Myocyte (in vitro differentiated cells): Measurements from ENCODE around the gene ATIC. TPM values are rescaled to one million over a fixed set of nuclear protein-coding genes. Genes with fewer than 3 reads are reported as not detected.
"Not testable (repeated sequence)": the region's sequence is repeated elsewhere in the genome, so short reads cannot be mapped to it uniquely, and the experiment has no call there.

Experiments used
- DNase-seq: peaks from one replicate; pipeline ENCODE4 v3.0.0-alpha.2; 2012; ENCODE audit warnings: low read depth
- polyA plus RNA-seq: library from polyadenylated mRNA; unstranded; fragments of >200 nt; gene quantifications from one replicate; pipeline ENCODE4 v1.2.1, GENCODE V29; 2012; ENCODE audit warnings: missing spikeins
- total RNA-seq: library from RNA; depleted of rRNA; stranded (reverse); fragments of >200 nt; gene quantifications from 2 replicates; pipeline ENCODE4 v1.2.3, GENCODE V29; 2014

ATIC gene
- total RNA-seq, result 11.9 and 13.7 TPM in 2 replicates
- 102 TPM for polyA plus RNA-seq

DNA sequence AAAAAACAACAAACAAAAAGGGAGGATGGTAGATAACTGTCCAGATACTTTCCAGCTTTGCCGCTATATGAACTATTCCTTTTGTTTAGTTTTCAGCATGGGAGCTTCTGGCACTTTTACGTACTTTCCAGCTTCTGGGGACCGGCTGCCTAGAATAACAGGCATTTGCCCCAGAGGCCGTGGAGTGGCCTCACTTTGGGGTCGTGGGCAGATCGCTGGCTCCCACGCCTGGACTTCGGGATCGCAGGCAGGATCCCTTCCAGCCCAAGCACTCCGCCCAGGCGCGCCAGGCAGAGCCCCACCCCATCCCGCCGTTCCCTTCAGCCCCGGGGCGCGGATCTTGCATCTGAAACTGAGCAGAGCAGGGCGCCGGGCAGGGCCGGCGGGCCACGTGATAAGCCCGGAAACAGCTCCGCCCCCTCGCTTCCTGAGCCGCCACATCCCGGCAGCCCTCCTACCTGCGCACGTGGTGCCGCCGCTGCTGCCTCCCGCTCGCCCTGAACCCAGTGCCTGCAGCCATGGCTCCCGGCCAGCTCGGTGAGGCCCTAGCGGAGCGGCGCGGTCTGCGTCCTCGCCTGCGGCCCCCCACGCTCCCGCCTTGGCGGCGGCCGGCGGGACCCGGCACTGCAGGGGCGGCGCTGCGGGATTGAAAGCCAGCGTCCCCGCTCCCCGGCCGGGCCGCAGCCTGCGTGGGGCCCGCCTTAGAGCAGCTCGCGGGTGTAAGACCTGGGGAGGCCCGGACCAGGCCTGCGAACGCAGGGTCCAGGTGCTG lies at the start of gene ATIC:
TSS of gene ATIC (plus strand) at position 435 of the 772 bp plus-strand sequence. CDS start at position 519, 84 bp downstream.
- peak; percentile 93 for DNase-seq

- no peak for DNase-seq
These were observed 49.6 kb upstream of the ATIC start for GRCh38 chr2:215262303-215262702.

- DNase-seq, result no peak
These were observed 49.0 kb upstream of the ATIC start for GRCh38 chr2:215262741-215263362.

DNA sequence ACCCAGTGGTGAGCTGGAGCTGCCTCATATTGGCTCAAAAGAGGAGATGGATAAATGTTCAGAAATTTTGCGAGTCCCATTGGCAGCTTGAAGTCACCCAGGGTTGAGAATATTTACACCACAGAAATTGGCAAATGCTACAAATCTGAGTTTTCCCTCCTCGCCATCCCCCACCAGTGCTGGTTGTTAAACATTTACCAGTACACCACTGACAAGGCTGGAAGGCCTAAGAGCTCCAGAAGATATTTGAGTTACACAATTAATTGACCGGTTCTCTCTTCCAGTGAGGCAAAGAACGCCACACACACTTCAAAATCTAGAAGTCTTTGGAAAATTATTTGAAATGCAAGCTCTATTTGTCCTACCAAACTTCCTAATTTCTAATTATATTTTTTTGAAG lies 47.5 kb upstream of the ATIC start:
- DNase-seq, result no peak

- peak; percentile 90 for DNase-seq
These were observed 42.3 kb upstream of the ATIC start for GRCh38 chr2:215269397-215270117.

GRCh38 chr2:215270118-215270451 lies 41.8 kb upstream of the ATIC start:
- DNase-seq, result no peak

- no peak for DNase-seq
These were observed 40.4 kb upstream of the ATIC start for GRCh38 chr2:215271446-215271845.

- DNase-seq, result no peak
These were observed 38.9 kb upstream of the ATIC start for GRCh38 chr2:215272918-215273317.

DNA sequence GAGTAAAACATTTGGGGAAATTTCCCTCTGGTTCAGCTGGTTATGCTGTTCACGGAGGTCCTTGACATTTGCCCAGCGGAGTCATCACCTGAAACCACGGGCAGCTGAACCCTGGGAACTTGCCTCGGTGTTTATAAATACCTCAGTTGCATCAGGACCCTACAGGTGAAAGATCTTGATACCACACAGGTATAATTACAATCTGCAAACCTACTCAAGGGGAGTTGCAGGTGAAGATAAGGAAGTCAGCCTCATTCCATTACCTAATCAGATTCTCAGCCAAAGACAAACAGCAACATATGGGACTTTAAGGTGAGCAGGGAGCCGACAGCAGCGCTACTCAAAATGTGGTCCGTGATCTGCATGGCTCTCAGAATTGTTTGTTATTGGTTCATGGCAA lies 37.0 kb upstream of the ATIC start:
- DNase-seq, result no peak

DNA sequence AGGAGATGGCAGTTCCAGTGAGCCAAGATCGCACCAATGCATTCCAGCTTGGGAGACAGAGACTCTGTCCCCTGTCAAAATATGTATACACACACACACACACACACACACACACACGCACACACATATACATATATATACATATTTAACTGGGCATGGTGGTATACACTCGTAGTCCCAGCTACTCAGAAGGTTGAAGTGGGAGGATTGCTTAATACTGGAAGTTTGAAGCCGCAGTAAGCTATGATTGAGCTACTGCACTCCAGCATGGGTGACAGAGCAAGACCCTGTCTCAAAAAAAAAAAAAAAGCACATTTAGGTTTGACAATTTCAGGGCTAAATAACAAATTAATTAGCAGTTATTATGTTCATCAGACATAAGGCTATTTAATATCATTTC lies 36.0 kb upstream of the ATIC start:
- no peak for DNase-seq

DNA sequence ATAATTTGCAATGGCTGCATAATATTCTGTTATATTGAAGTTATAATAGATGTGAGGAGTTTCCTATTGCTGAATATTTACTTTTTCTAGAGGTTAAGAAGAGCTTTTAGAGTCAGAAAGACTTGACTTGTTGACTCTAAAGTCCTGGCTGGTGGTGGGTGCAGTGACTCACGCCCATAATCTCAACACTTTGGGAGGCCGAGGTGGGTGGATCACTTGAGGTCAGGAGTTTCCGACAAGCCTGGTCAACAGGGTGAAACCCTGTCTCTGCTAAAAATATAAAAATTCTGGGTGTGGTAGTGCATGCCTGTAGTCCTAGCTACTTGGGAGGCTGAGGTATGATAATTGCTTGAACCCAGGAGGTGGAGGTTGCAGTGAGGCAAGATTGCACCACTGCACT lies 33.9 kb upstream of the ATIC start:
- DNase-seq, result peak; percentile 49

GRCh38 chr2:215280326-215280725 lies 31.5 kb upstream of the ATIC start:
- DNase-seq, result peak; percentile 29

DNA sequence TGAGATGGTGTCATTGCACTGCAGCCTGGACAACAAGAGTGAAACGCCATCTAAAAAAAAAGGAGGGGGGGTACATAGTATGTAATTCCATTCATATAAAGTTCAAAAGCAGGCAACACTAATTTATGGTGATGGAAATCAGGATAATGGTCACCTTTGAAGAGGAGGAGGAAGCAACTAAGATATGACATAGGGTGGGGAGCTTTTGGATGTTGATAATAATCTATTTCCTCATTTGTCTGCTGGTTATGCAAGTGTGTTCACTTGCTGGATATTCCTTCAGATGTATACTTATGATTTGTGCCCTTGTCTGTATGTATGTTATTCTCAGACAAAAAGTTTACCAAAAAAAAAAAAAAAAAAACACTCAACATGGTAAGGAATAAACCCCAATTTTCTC lies 28.6 kb upstream of the ATIC start:
- no peak for DNase-seq

DNA sequence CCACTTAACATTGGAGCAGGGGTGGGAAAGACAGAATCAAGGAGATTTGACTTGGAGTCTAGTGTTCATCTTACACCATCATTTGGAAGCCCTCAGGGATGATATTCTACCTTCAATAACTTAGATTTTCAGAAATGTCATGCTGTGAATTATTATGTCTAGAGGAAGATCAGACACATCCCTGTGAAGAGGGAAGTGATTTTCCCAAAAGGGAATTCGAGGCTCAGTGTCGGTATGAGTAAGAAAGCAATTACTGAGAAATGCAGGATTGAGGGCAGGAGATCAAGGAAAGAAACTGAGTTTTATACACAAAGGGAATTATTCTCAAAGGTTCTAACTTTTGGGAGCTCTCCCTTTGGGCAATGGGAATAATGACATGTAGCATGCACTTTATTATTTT lies 25.6 kb upstream of the ATIC start:
- no peak for DNase-seq

DNA sequence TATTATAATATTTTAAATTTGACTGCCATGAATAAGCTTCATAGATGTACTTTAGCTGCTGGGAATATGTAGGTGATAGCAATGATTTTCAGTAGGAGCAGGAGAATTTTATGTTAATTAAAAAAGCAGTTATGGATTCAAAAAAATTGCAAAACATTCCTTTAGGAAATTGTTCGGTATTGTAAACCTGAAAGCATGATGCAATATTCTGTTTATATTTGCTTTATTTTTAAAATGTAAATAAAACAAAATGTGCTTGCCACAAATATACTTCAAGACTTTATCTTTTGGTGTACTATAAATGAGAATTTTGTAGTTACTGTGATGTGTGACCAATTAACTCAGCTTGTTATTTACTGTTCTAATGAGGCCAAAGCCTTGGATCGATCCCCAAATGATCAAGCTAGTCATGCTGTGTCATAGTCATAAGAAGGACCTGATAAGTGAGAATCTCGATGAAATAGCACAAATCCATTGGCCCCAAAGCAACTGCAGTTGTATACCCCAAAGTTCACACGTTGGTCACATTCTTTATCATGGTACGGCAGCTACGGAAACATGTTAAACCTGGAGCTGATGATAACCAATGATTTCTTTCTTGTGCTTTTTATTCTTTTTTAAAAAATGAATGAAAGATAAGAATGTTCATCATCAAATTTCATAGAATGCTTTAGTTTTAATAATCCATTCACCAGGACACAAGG lies 23.6 kb upstream of the ATIC start:
- DNase-seq, result no peak

DNA sequence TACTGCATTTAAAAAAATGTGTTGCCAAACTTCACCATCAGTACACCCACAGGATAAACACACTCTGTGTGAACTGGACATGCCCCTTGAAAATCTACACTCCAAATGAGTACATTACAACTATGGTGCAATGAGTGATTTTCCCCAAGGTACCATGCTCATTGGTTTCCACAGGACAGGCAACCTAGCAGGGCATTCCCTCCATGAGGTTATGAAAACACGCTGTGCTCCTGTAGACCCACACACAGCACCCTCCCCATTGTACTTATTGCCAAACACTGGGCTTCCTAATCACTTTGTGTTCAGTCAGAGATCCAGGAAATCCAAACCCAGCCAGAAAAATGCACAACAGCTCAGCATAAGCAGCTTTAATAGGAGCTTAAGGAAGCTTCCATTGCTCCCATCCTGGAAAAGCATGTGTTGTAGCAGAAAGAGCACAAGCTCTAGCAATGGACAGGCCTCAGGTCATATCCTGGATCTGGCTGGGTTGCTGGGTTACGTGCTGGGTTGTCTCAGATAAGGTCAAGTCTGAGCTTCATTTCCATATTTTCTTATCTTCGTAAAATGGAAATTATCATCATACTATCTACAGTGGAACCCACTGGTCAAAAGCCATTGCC lies 20.8 kb upstream of the ATIC start:
- no peak for DNase-seq

DNA sequence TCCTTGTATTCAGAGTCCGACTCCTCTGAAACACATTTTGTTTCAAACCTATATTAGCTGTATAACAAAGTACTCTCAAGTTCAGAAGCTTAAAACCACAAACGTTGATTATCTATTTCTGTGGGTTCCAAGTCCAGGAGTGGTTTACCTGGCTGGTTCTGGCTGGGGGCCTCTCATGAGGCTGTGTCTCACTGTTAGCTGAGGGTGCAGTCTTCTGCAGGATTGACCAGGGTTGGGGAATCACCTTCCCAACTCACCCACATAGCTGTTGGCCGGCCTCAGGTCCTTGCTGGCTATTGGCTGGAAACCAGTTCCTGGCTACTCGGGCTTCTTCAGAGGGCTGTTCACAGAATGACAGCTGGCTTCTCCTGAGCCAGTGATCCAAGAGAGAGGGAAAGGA lies 18.0 kb upstream of the ATIC start:
- peak; percentile 22 for DNase-seq

- peak; percentile 80 for DNase-seq
These were observed 12.5 kb upstream of the ATIC start for GRCh38 chr2:215299337-215299859.

- no peak for DNase-seq
These were observed 9.9 kb upstream of the ATIC start for GRCh38 chr2:215301994-215302393.

DNA sequence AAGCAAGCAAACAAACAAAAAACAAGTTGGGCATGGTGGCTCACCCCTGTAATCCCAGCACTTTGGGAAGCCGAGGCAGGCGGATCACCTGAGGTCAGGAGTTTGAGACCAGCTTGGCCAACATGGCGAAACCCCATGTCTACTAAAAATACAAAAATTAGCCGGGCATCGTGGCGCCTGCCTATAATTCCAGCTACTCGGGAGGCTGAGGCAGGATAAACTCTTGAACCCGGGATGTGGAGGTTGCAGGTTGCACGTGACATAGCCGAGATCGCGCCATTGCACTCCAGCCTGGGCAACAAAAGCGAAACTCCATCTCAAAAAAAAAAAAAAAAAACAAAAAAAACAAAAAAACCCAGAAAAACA lies 617 bp upstream of the ATIC start:
- not testable (repeated sequence) for DNase-seq

GRCh38 chr2:215313255-215313613 lies 1.4 kb downstream of the ATIC start:
- DNase-seq, result no peak
